HEK293 (cell line): ENCODE data around the gene CLEC2L.

Source experiments
- CTCF ChIA-PET: fragments of 350-600 bp; formaldehyde crosslinking; extraction: SDS; loops from one replicate; lab custom pipeline; 2021; ENCODE audit warnings: antibody characterized with exemption; lab: Yijun Ruan, JAX
- POLR2A ChIA-PET: fragments of 300-600 bp; formaldehyde crosslinking; extraction: SDS; loops from one replicate; lab custom pipeline; 2020; ENCODE audit warnings: antibody characterized with exemption, inconsistent platforms; lab: Yijun Ruan, JAX
- H3K27ac ChIP-seq: fragments of 200-500 bp; sonication (Bioruptor generic); 2 replicates; pipeline ENCODE4 v1.5.1; 2014; ENCODE audit warnings: low read depth, low read length, control low read depth, inconsistent platforms; ENCODE audit errors: extremely low read depth
- H3K36me3 ChIP-seq, 2 experiments: fragments of 200-500 bp in 1 of 2; sonication (Bioruptor generic) in 1 of 2; 1 replicate in 1 of 2; 2 replicates in 1 of 2; pipeline ENCODE4 v1.5.1; 2014 to 2017; ENCODE audit warnings: inconsistent platforms in 2 of 2, low read length in 2 of 2; ENCODE audit not compliant: control insufficient read depth in 2 of 2, insufficient read depth in 1 of 2
- H3K4me1 ChIP-seq: fragments of 200-500 bp; sonication (Bioruptor generic); 2 replicates; pipeline ENCODE4 v1.5.1; 2014; ENCODE audit warnings: mild to moderate bottlenecking, low read length, inconsistent platforms; ENCODE audit not compliant: control insufficient read depth, insufficient read depth
- H3K4me3 ChIP-seq: 2 replicates; pipeline ENCODE4 v1.5.1; 2011; ENCODE audit warnings: low read depth, mild to moderate bottlenecking, control low read depth, low read length, moderate library complexity
- H3K9me3 ChIP-seq: fragments of 200-500 bp; sonication (Bioruptor generic); 2 replicates; pipeline ENCODE4 v1.5.1; 2014; ENCODE audit warnings: low read depth, low read length, inconsistent platforms; ENCODE audit not compliant: control insufficient read depth, insufficient read depth
- ATF2 ChIP-seq: fragments of 450-650 bp; formaldehyde crosslinking; IDR thresholded peaks from 2 replicates; pipeline ENCODE4 v1.5.1; 2016; ENCODE audit warnings: missing biosample characterization, missing genetic modification characterization, low read depth
- BCL11A ChIP-seq: fragments of 450-650 bp; formaldehyde crosslinking; IDR thresholded peaks from 2 replicates; pipeline ENCODE4 v1.5.1; 2016; ENCODE audit warnings: low read depth, missing biosample characterization, missing genetic modification characterization
- MYNN ChIP-seq: fragments of 450-650 bp; formaldehyde crosslinking; IDR thresholded peaks from 2 replicates; pipeline ENCODE4 v1.5.1; 2016; ENCODE audit warnings: missing biosample characterization, missing genetic modification characterization, borderline replicate concordance
- SETDB1 ChIP-seq: IDR thresholded peaks from one replicate; pipeline ENCODE4 v1.6.1; 2017; ENCODE audit warnings: mild to moderate bottlenecking, low read length, moderate library complexity, mixed read lengths; ENCODE audit not compliant: insufficient read length
- YY1 ChIP-seq: fragments of 450-650 bp; formaldehyde crosslinking; IDR thresholded peaks from 2 replicates; pipeline ENCODE4 v1.5.1; 2018; ENCODE audit warnings: missing biosample characterization, missing genetic modification characterization
- ZBTB20 ChIP-seq: fragments of 450-650 bp; formaldehyde crosslinking; IDR thresholded peaks from 2 replicates; pipeline ENCODE4 v1.5.1; 2016; ENCODE audit warnings: missing biosample characterization, missing genetic modification characterization
- ZIC2 ChIP-seq: fragments of 450-650 bp; formaldehyde crosslinking; IDR thresholded peaks from 2 replicates; pipeline ENCODE4 v1.5.1; 2016; ENCODE audit warnings: missing biosample characterization, missing genetic modification characterization
- ZNF10 ChIP-seq: fragments of 450-650 bp; formaldehyde crosslinking; IDR thresholded peaks from 2 replicates; pipeline ENCODE4 v1.5.1; 2017; ENCODE audit warnings: missing biosample characterization, missing genetic modification characterization
- ZNF121 ChIP-seq: fragments of 450-650 bp; formaldehyde crosslinking; IDR thresholded peaks from 2 replicates; pipeline ENCODE4 v1.5.1; 2016; ENCODE audit warnings: missing biosample characterization, missing genetic modification characterization
- ZNF175 ChIP-seq: fragments of 450-650 bp; formaldehyde crosslinking; IDR thresholded peaks from 2 replicates; pipeline ENCODE4 v1.5.1; 2016; ENCODE audit warnings: missing biosample characterization, missing genetic modification characterization
- ZNF341 ChIP-seq: fragments of 450-650 bp; formaldehyde crosslinking; IDR thresholded peaks from 2 replicates; pipeline ENCODE4; 2016; ENCODE audit warnings: low read depth, missing biosample characterization, missing genetic modification characterization
- ZNF394 ChIP-seq: fragments of 450-650 bp; formaldehyde crosslinking; IDR thresholded peaks from 2 replicates; pipeline ENCODE4 v1.5.1; 2016; ENCODE audit warnings: missing biosample characterization, missing genetic modification characterization, mild to moderate bottlenecking, moderate library complexity, borderline replicate concordance
- ZNF473 ChIP-seq: fragments of 450-650 bp; formaldehyde crosslinking; IDR thresholded peaks from 2 replicates; pipeline ENCODE4 v1.5.1; 2017; ENCODE audit warnings: missing biosample characterization, missing genetic modification characterization
- ZNF48 ChIP-seq: fragments of 450-650 bp; formaldehyde crosslinking; IDR thresholded peaks from 2 replicates; pipeline ENCODE4 v1.5.1; 2016; ENCODE audit warnings: missing biosample characterization, missing genetic modification characterization
- ZNF513 ChIP-seq: fragments of 450-650 bp; IDR thresholded peaks from 2 replicates; pipeline ENCODE4 v1.5.1; 2018; ENCODE audit warnings: missing biosample characterization, missing genetic modification characterization
- ZNF624 ChIP-seq: fragments of 450-650 bp; formaldehyde crosslinking; IDR thresholded peaks from 2 replicates; pipeline ENCODE4 v1.5.1; 2017; ENCODE audit warnings: missing biosample characterization, missing genetic modification characterization
- ZNF701 ChIP-seq: fragments of 450-650 bp; formaldehyde crosslinking; IDR thresholded peaks from 2 replicates; pipeline ENCODE4 v1.5.1; 2016; ENCODE audit warnings: missing biosample characterization, missing genetic modification characterization
- ZNF768 ChIP-seq: fragments of 450-650 bp; formaldehyde crosslinking; IDR thresholded peaks from 2 replicates; pipeline ENCODE4 v1.5.1; 2018; ENCODE audit warnings: missing biosample characterization, mild to moderate bottlenecking, missing genetic modification characterization
- ZNF791 ChIP-seq: fragments of 450-650 bp; formaldehyde crosslinking; IDR thresholded peaks from 2 replicates; pipeline ENCODE4 v1.5.1; 2016; ENCODE audit warnings: missing biosample characterization, missing genetic modification characterization
- ZSCAN16 ChIP-seq: fragments of 450-650 bp; formaldehyde crosslinking; IDR thresholded peaks from 2 replicates; pipeline ENCODE4 v1.5.1; 2016; ENCODE audit warnings: missing biosample characterization, missing genetic modification characterization
- TF ChIP-seq, protein P1 (sequence below): fragments of 450-650 bp; formaldehyde crosslinking; IDR thresholded peaks from 2 replicates; pipeline ENCODE4 v1.5.1; 2016; ENCODE audit warnings: missing biosample characterization, missing genetic modification characterization
- TF ChIP-seq, protein P2 (sequence below): fragments of 450-650 bp; formaldehyde crosslinking; IDR thresholded peaks from 2 replicates; pipeline ENCODE4 v1.5.1; 2017; ENCODE audit warnings: missing biosample characterization, missing genetic modification characterization
- TF ChIP-seq, protein P3 (sequence below): fragments of 450-650 bp; formaldehyde crosslinking; IDR thresholded peaks from 2 replicates; pipeline ENCODE4 v1.5.1; 2017; ENCODE audit warnings: missing biosample characterization, missing genetic modification characterization
- TF ChIP-seq, protein P4 (sequence below): fragments of 450-650 bp; formaldehyde crosslinking; IDR thresholded peaks from 2 replicates; pipeline ENCODE4 v1.5.1; 2016; ENCODE audit warnings: missing biosample characterization, missing genetic modification characterization
- TF ChIP-seq, protein P5 (sequence below): fragments of 450-650 bp; formaldehyde crosslinking; IDR thresholded peaks from 2 replicates; pipeline ENCODE4 v1.5.0; 2017; ENCODE audit warnings: missing biosample characterization, missing genetic modification characterization, borderline replicate concordance

The CLEC2L gene

GRCh38 chr7:139560678-139561077, 37.2 kb downstream of the CLEC2L start:
- ChIA-PET CTCF (no interaction called here), POLR2A (no interaction called here)
- Histone ChIP-seq H3K36me3 (no peaks in the 10 kb centered on the region), H3K9me3 (no peaks in the 10 kb centered on the region), H3K4me3 (no peak overlapping the region), H3K27ac (no peak overlapping the region), H3K4me1 (no peaks in the 10 kb centered on the region)
- no peak for TF ChIP-seq ZNF701 (tag by site-specific recombination)
- TF ChIP-seq ZNF10, result no peak
- TF ChIP-seq, protein P1, sequence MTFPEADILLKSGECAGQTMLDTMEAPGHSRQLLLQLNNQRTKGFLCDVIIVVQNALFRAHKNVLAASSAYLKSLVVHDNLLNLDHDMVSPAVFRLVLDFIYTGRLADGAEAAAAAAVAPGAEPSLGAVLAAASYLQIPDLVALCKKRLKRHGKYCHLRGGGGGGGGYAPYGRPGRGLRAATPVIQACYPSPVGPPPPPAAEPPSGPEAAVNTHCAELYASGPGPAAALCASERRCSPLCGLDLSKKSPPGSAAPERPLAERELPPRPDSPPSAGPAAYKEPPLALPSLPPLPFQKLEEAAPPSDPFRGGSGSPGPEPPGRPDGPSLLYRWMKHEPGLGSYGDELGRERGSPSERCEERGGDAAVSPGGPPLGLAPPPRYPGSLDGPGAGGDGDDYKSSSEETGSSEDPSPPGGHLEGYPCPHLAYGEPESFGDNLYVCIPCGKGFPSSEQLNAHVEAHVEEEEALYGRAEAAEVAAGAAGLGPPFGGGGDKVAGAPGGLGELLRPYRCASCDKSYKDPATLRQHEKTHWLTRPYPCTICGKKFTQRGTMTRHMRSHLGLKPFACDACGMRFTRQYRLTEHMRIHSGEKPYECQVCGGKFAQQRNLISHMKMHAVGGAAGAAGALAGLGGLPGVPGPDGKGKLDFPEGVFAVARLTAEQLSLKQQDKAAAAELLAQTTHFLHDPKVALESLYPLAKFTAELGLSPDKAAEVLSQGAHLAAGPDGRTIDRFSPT, result no peak
- TF ChIP-seq SETDB1, result no peak
- no peak for TF ChIP-seq ZNF341 (tag by site-specific recombination)
- TF ChIP-seq ZNF473 (tag by site-specific recombination), result no peak
- no peak for TF ChIP-seq YY1 (tag by site-specific recombination)
- TF ChIP-seq ZBTB20 (tag by site-specific recombination), result no peak
- TF ChIP-seq, protein P2, sequence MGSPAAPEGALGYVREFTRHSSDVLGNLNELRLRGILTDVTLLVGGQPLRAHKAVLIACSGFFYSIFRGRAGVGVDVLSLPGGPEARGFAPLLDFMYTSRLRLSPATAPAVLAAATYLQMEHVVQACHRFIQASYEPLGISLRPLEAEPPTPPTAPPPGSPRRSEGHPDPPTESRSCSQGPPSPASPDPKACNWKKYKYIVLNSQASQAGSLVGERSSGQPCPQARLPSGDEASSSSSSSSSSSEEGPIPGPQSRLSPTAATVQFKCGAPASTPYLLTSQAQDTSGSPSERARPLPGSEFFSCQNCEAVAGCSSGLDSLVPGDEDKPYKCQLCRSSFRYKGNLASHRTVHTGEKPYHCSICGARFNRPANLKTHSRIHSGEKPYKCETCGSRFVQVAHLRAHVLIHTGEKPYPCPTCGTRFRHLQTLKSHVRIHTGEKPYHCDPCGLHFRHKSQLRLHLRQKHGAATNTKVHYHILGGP (tag by site-specific recombination), result no peak
- TF ChIP-seq BCL11A, result no peak

- no peak overlapping the region for H3K27ac ChIP-seq
- H3K4me3 ChIP-seq, result no peak overlapping the region
- POLR2A ChIA-PET, result no interaction called here
- H3K4me1 ChIP-seq, result no peaks in the 10 kb centered on the region
- H3K36me3 ChIP-seq, result no peaks in the 10 kb centered on the region
- H3K9me3 ChIP-seq, result no peaks in the 10 kb centered on the region
- CTCF ChIA-PET, result interaction anchor here (0.6 to 1.2 kb wide), 2 partner anchors 37 to 97 kb away, joined by 3 to 4 read pairs; no protein-coding TSS in a partner anchor
- no peak for TF ChIP-seq MYNN (tag by site-specific recombination)
- no peak for TF ChIP-seq ZNF394
- TF ChIP-seq, protein P3, sequence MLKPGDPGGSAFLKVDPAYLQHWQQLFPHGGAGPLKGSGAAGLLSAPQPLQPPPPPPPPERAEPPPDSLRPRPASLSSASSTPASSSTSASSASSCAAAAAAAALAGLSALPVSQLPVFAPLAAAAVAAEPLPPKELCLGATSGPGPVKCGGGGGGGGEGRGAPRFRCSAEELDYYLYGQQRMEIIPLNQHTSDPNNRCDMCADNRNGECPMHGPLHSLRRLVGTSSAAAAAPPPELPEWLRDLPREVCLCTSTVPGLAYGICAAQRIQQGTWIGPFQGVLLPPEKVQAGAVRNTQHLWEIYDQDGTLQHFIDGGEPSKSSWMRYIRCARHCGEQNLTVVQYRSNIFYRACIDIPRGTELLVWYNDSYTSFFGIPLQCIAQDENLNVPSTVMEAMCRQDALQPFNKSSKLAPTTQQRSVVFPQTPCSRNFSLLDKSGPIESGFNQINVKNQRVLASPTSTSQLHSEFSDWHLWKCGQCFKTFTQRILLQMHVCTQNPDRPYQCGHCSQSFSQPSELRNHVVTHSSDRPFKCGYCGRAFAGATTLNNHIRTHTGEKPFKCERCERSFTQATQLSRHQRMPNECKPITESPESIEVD (tag by site-specific recombination), result no peak
- TF ChIP-seq, protein P4, sequence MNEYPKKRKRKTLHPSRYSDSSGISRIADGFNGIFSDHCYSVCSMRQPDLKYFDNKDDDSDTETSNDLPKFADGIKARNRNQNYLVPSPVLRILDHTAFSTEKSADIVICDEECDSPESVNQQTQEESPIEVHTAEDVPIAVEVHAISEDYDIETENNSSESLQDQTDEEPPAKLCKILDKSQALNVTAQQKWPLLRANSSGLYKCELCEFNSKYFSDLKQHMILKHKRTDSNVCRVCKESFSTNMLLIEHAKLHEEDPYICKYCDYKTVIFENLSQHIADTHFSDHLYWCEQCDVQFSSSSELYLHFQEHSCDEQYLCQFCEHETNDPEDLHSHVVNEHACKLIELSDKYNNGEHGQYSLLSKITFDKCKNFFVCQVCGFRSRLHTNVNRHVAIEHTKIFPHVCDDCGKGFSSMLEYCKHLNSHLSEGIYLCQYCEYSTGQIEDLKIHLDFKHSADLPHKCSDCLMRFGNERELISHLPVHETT (tag by site-specific recombination), result no peak
- no peak for TF ChIP-seq ZIC2 (tag by site-specific recombination)
- no peak for TF ChIP-seq ZNF175
- TF ChIP-seq, protein P5, sequence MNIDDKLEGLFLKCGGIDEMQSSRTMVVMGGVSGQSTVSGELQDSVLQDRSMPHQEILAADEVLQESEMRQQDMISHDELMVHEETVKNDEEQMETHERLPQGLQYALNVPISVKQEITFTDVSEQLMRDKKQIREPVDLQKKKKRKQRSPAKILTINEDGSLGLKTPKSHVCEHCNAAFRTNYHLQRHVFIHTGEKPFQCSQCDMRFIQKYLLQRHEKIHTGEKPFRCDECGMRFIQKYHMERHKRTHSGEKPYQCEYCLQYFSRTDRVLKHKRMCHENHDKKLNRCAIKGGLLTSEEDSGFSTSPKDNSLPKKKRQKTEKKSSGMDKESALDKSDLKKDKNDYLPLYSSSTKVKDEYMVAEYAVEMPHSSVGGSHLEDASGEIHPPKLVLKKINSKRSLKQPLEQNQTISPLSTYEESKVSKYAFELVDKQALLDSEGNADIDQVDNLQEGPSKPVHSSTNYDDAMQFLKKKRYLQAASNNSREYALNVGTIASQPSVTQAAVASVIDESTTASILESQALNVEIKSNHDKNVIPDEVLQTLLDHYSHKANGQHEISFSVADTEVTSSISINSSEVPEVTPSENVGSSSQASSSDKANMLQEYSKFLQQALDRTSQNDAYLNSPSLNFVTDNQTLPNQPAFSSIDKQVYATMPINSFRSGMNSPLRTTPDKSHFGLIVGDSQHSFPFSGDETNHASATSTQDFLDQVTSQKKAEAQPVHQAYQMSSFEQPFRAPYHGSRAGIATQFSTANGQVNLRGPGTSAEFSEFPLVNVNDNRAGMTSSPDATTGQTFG (tag by site-specific recombination), result no peak
- TF ChIP-seq ZNF513, result no peak
- no peak for TF ChIP-seq ZNF791 (tag by site-specific recombination)
- no peak for TF ChIP-seq ZSCAN16
- TF ChIP-seq ZNF48 (tag by site-specific recombination), result no peak
- TF ChIP-seq ZNF768 (tag by site-specific recombination), result no peak
- no peak for TF ChIP-seq ZNF624 (tag by site-specific recombination)
- TF ChIP-seq ZNF121 (tag by site-specific recombination), result no peak
- no peak for TF ChIP-seq ATF2
Measured at GRCh38 chr7:139562491-139562890, 39.0 kb downstream of the CLEC2L start.
